Measurements from ENCODE around the gene REC114.

Gene REC114

GRCh38 chr15:73605759-73606436 lies 162.9 kb downstream of the REC114 start:
- no peak for DNase-seq (ENCODE audit: low spot score)

DNA sequence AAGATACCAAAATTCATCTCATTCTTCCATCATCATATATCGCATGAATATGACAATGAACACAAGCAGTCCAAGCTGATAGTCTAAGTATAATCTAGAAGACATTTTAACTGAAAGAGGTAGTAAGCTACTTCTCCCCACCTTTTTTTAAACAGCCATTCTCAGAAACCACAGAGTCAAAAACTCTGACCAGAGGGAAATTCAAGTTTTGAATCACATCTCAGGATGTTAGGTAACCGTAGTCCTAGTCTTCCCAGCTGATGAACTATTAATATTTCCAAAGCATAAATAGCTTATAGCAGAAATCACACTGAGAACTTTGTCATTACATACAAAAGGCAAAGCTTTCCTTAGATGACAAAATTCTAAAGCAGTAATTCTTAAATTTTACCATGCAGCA lies 164.4 kb downstream of the REC114 start:
- DNase-seq (ENCODE audit: low spot score): no peak

GRCh38 chr15:73607843-73608242 lies 164.9 kb downstream of the REC114 start:
- DNase-seq (ENCODE audit: low spot score): no peak

DNA sequence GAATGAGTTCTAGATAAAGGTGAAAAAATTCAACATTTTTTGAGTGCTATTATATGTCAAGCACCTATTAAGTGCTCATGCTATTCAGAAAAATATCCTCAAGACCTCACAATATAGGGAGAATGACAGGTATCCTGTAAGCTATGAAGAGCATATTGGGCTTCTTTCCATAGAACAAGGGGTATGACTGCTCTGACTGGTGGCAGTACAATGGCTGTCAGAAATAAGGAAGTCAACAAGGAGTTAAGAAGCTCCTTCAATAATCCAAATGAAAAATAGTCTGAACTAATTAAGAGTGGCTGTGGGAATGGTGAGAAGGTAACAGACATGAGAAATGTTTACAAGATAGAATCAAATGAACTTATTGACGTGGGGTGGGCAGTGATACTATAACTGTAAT lies 165.5 kb downstream of the REC114 start:
- no peak for DNase-seq (ENCODE audit: low spot score)

DNA sequence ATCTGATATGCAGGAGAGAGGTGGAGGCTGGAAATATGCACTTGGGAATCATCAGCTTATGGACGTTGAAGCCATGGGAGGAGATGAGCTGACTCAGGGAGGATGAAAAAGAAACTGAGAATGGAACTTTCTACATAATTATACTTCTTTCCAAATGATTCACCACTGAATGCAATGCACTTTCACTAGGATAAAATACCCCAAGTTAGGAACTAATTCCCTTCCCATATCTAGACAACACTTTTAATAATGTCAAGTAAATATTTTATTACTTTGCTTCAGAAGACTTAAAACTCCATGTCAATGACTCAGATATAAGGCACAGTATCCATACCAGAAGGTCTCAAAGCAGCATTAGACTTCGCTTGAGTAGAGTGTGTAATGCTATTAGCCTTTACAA lies 166.0 kb downstream of the REC114 start:
- no peak for DNase-seq (ENCODE audit: low spot score)
